NCI-H128 (cell line): ENCODE measurements around the gene CCP110.

ENCODE experiments used
- DNase-seq: peaks from one replicate; lab custom pipeline; 2025; ENCODE audit not compliant: unreplicated experiment; lab: John Stamatoyannopoulos, UW

The CCP110 gene

GRCh38 chr16:19506965-19507364 is 16.8 kb upstream of the CCP110 start:
- DNase-seq, result no peak

- DNase-seq, result no peak
Observed at GRCh38 chr16:19507867-19508266, 15.9 kb upstream of the CCP110 start.

GRCh38 chr16:19512297-19512696 is 11.4 kb upstream of the CCP110 start:
- no peak for DNase-seq

GRCh38 chr16:19513377-19514053 is 10.2 kb upstream of the CCP110 start:
- DNase-seq, result no peak

DNA sequence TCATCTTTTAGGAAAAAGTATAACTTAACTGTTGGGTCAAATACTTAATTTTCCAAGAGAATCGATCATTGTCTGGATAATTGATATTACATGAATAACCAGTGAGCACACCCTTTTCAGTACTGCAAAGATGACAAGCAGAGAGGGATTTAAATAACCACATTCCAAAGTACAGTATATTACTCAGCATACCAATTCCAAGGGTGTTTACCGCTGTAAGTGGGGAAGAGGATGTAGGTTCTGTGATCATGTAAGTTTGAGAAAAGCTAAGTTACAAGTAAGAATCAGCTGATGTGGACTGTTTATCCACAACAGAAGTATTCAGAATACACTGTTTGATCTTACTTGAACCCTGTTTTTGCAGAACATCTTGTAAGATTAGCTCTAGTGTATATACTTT is 8.0 kb upstream of the CCP110 start:
- DNase-seq, result no peak

DNA sequence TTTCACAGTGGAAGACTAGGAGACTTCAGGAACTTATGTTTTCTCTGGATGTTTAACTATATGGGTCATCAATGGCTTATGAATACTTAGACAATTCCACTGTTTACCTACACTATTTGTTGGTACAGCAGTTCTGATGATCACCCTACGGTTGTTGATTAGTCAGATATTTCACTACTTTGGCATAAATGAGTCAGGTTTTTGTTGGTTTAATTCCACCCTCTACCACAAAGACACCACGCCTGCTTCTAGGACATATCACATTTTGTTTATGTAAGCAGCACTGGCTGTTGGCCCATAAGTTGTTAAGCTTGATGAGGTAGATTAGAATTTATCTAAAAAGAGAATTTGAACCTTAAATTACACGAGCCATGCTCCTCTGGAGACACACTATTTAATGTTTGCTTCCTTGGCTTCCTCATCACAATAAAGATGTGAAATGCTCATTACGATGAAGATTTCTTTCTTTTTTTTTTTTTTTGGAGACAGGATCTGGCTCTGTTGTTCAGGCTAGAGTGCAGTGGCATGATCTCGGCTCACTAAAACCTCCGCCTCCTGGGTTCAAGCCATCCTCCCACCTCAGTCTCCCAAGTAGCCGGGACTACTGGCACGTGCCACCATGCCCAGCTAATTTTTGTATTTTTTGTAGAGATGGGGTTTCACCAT is 6.2 kb upstream of the CCP110 start:
- DNase-seq, result no peak

DNA sequence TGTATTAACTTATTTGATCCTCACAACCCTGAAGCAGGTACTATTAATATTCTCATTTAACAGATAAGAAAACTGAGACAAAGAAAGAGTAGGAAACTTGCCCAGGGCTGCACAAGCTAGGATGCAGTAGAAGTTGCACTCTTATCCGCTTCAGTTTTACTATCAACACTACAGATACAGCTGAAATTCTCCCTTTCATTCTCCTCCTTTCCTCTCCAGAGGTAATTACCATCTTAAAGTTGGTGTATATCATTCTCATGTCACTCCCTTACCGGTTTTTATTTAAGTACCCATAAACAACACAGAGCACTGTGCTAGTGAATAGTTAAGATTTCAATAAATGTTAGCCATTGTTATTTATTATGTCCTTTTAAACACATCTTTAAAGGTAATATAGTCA is 5.4 kb upstream of the CCP110 start:
- DNase-seq, result no peak

GRCh38 chr16:19520861-19521331 is 2.8 kb upstream of the CCP110 start:
- DNase-seq, result no peak

DNA sequence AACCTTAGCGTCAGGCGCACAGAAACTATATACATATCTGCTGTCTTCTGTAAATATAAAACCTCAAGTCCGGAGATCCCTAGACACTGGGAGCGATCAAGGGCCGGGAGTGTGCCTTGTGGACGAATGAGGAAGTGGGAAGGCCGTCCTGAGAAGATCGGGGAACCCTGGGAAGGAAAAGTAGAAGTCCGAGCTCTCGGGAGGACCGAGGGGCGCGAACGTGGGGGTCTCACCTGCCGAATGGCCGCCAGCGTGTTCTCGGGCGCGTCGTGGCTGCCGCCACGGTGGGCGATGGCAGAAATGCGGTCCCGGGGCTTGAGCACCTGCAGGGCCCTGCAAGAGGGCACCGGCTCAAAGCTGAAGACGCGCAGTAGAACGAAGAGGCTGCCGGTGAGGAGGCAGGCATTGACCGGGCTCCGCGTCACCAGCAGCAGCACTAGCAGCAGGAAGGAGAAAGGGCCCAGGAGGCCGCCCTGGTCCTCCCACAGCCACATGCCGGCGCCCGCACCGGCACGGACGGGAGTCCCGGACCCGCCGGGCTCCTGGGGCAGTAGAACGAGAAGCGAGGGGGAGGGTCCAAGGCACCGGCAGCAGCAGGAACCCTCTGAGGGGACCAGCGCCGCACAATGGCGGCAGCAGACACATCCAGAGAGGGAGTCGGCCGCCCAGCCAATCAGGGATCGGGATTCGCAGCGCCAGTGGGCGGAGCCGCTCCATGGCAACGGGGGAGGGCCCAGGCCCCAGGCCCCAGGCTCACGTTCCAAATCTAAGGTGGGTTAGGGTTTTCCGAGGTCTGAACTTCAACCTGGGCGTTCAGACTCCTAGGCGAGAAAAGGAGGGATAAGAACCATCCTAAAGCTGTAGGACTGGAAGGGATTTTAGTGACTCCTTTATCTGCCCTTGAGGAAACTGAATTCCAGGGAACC is 2.0 kb upstream of the CCP110 start, which contains the start of gene GDE1:
GDE1 (minus strand) TSS at position 628 of the 926 bp plus-strand sequence; CDS start at position 494, 134 bp downstream.
- peak; percentile 62 for DNase-seq

- no peak for DNase-seq
Observed at GRCh38 chr16:19522397-19522732, 1.4 kb upstream of the CCP110 start.

DNA sequence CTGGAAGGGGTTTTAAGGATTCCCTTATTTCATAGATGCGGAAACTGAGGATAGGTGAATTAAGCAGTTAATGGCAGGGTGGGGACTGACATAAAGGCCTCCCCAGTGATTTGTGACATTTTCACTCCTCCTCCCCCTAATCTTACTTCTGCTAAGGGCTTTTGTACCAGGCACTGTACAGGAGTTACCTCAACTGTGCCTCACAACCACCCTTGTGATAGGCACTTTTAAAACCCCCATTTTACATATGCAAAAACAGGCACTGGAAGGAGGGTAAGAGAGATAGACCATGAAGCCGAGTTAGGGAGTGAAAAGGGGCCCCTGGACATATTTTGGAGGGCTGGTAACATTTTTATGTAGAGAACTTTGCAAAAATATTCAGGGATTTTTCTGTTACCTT is 982 bp upstream of the CCP110 start:
- DNase-seq, result no peak

DNA sequence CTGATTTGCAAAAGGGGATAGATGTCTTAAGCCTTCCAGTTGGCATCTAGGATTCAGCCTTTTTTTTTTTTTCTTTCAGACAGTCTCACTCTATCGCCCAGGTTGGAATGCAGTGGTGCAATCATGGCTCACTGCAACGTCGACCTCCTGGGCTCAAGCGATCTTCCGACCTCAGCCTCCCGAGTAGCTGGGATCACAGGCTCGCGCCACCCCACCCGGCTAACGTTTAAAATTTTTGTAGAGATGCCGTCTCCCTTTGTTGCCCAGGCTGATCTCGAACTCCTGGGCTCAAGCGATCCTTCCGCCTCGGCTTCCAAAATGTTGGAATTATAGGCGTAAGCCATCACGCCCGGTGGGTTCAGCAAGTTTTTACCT is 571 bp upstream of the CCP110 start:
- DNase-seq, result no peak

DNA sequence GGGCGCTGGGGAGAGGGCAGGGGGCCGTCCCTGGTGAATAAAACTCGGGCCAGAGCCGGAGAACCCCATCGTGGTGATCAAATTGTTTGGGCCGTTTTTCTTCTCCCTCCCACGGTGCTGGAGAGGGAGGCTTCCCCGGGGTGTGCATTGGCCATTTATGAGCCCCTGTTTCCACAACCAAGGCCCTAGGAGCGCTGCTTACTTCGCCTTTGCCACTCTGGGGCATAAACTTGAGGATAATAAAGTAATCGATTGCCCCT is 544 bp downstream of the CCP110 start:
- no peak for DNase-seq

GRCh38 chr16:19524616-19525384 is 1.1 kb downstream of the CCP110 start:
- DNase-seq, result no peak

- DNase-seq, result no peak
Observed at GRCh38 chr16:19525385-19525723, 1.6 kb downstream of the CCP110 start.

- no peak for DNase-seq
Observed at GRCh38 chr16:19527161-19527560, 3.4 kb downstream of the CCP110 start.

- no peak for DNase-seq
Observed at GRCh38 chr16:19528666-19529065, 4.9 kb downstream of the CCP110 start.

- no peak for DNase-seq
Observed at GRCh38 chr16:19532601-19533000, 8.9 kb downstream of the CCP110 start.

GRCh38 chr16:19540241-19540970 is 16.7 kb downstream of the CCP110 start:
- no peak for DNase-seq

DNA sequence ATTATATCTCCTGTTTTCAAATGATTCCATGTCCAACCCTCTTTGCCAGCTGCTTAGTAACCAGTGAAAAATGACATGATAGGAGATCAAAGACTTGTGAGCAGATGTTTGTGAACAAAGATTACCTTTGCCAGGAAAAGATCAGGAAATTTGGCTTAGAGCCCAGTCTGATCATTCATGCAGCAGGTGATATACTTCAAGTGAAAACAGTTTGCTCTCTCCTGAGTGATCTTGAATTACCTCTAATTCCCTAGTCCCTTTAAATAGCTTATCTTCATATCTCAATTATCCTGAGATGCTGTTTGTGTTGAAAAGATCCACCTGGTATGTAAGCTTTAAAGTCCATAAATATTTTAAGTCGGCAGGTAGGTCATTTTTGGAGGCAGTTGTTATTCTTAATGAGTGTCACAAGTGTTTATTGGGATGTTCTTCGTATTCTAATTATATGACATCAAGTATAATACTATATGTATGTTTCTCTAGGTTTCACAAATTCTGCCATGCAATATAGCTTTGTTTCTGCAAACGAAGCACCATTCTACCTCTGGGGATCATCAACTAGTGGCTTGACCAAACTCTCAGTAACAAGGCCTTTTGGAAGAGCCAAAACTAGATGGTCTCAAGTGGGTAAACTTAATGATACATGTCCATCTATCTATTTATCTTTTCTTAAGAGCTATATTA is 18.5 kb downstream of the CCP110 start:
- DNase-seq, result peak; percentile 38
